Neural progenitor cell (in vitro differentiated cells): ENCODE results near the gene TRABD.

Source experiments
- EZH2 ChIP-seq: fragments of 200-600 bp; sonication (generic); IDR thresholded peaks from 2 replicates; pipeline ENCODE4 v1.6.1; 2017; ENCODE audit warnings: antibody characterized with exemption, mild to moderate bottlenecking, moderate library complexity
- EZH2phosphoT487 ChIP-seq: fragments of 200-600 bp; sonication (generic); IDR thresholded peaks from 2 replicates; pipeline ENCODE4 v1.6.1; 2017; ENCODE audit warnings: antibody characterized with exemption
- TF ChIP-seq, protein P1 (sequence below): fragments of 200-600 bp; sonication (generic); IDR thresholded peaks from 2 replicates; pipeline ENCODE4 v1.5.1; 2017; ENCODE audit warnings: antibody characterized with exemption, mild to moderate bottlenecking

DNA sequence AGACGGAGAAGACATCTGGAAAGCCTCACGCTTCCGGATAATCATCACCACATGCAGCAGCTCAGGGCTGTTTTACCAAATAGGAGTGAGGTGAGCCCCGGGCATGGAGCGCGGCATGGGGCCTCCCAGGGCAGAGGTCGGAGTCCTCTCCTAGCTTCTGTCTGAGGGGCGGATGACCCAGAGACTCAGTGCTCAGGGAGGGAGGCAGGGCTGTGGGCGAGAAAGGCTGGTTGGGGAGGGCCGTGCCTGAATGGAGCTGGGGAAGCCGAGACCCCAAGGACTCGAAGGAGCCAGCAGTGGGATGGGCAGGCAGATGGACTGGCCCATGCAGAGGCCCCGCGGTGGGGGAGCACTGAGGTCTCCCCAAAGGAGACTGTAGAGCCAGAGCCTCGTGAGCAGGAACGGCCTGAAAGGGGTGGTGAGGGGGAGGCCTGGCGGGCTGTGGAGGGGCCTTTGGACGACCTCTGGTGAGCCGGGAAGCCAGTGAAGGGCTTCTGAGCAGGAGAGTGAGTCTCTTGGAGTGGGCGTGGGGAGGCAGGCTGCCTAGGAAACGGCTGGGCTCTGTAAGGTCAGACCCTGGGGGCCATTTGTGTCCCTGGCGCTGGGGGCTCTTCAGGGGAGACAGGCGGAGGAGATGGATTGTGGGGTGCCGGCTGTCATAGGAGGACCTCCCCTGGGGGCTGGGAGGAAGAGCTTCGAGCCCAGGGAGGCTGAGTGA lies 39.8 kb upstream of the TRABD start:
- TF ChIP-seq, protein P1, sequence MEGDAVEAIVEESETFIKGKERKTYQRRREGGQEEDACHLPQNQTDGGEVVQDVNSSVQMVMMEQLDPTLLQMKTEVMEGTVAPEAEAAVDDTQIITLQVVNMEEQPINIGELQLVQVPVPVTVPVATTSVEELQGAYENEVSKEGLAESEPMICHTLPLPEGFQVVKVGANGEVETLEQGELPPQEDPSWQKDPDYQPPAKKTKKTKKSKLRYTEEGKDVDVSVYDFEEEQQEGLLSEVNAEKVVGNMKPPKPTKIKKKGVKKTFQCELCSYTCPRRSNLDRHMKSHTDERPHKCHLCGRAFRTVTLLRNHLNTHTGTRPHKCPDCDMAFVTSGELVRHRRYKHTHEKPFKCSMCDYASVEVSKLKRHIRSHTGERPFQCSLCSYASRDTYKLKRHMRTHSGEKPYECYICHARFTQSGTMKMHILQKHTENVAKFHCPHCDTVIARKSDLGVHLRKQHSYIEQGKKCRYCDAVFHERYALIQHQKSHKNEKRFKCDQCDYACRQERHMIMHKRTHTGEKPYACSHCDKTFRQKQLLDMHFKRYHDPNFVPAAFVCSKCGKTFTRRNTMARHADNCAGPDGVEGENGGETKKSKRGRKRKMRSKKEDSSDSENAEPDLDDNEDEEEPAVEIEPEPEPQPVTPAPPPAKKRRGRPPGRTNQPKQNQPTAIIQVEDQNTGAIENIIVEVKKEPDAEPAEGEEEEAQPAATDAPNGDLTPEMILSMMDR, result no peak
- TF ChIP-seq EZH2 (no peak), EZH2phosphoT487 (no peak)
